GM12878 (cell line): ENCODE results near the gene TMEM132D. TPM values are rescaled to one million over a fixed set of nuclear protein-coding genes. Genes with fewer than 3 reads are reported as not detected.

Source experiments
- ATAC-seq: fragments of 200-7000 bp; cut with Tn5 transposase; 3 replicates; pipeline ENCODE4 v1.9.1; 2020; ENCODE audit warnings: mild to moderate bottlenecking, moderate library complexity
- BruUV-seq: library from RNA; stranded (reverse); fragments of 400-500 nt; replicated peaks from 2 replicates; lab custom pipeline; 2021; lab: Mats Ljungman, UMichigan
- CTCF ChIA-PET: fragments of 300-600 bp; sonication (Branson Sonifier 250); formaldehyde crosslinking; extraction: SDS; loops from one replicate; lab custom pipeline; 2021; ENCODE audit warnings: inconsistent platforms; lab: Yijun Ruan, JAX
- POLR2A ChIA-PET: fragments of 350-600 bp; formaldehyde crosslinking; extraction: SDS; loops from one replicate; lab custom pipeline; 2021; ENCODE audit warnings: inconsistent platforms; lab: Charles Lee
- RAD21 ChIA-PET: fragments of 300-600 bp; sonication (Branson Sonifier 250); formaldehyde crosslinking; loops from one replicate; lab custom pipeline; 2023; ENCODE audit warnings: antibody characterized with exemption; ENCODE audit not compliant: unreplicated experiment; lab: Charles Lee
- SMC1A ChIA-PET: fragments of 300-600 bp; sonication (Branson Sonifier 250); formaldehyde crosslinking; loops from one replicate; lab custom pipeline; 2023; ENCODE audit not compliant: unreplicated experiment, uncharacterized antibody; lab: Charles Lee
- DNase-seq: peaks from one replicate; pipeline ENCODE4 v3.0.0-alpha.2; 2011; ENCODE audit warnings: low read depth, low spot score
- FAIRE-seq: peaks from 3 replicates; lab custom pipeline; 2011; peaks lifted over from hg19 to GRCh38; lab: Jason Lieb, UNC
- H2AFZ ChIP-seq: 2 replicates; pipeline ENCODE4 v1.6.0; 2011; ENCODE audit warnings: low read depth, low read length, control low read depth; ENCODE audit not compliant: control insufficient read depth
- H3K27ac ChIP-seq: 2 replicates; pipeline ENCODE4 v1.5.1; 2011; ENCODE audit warnings: control low read depth; ENCODE audit not compliant: control insufficient read depth, insufficient read depth
- H3K27me3 ChIP-seq, 2 experiments: replicated peaks in 1 of 2; 2 replicates each; pipeline versions ENCODE4 v1.6.0 to v1.6.1; 2011; ENCODE audit warnings: low read length in 1 of 2; ENCODE audit not compliant: control insufficient read depth in 2 of 2, insufficient read depth in 2 of 2
- H3K36me3 ChIP-seq, 2 experiments: 2 replicates each; pipeline ENCODE4 v1.5.1; 2011; ENCODE audit warnings: low read length in 1 of 2; ENCODE audit not compliant: control insufficient read depth in 2 of 2, insufficient read depth in 2 of 2
- H3K4me1 ChIP-seq: 2 replicates; pipeline ENCODE4 v1.6.1; 2011; ENCODE audit warnings: mild to moderate bottlenecking, low read length, moderate library complexity, mixed read lengths; ENCODE audit not compliant: control insufficient read depth, insufficient read depth
- H3K4me2 ChIP-seq: 2 replicates; pipeline ENCODE4 v1.6.0; 2011; ENCODE audit warnings: control low read depth; ENCODE audit not compliant: control insufficient read depth, insufficient read depth
- H3K4me3 ChIP-seq: fragments of 200-600 bp; sonication (generic); 2 replicates; pipeline ENCODE4 v1.5.1; 2016
- H3K79me2 ChIP-seq: 2 replicates; pipeline ENCODE4 v1.6.0; 2011; ENCODE audit warnings: low read length; ENCODE audit not compliant: control insufficient read depth, insufficient read depth
- H3K9ac ChIP-seq: 2 replicates; pipeline ENCODE4 v1.8.0; 2011; ENCODE audit warnings: low read length, control low read depth, mixed read lengths; ENCODE audit not compliant: control insufficient read depth, insufficient read depth
- H3K9me3 ChIP-seq: replicated peaks from 3 replicates; pipeline ENCODE4 v1.5.1; 2011; ENCODE audit warnings: mild to moderate bottlenecking, low read length; ENCODE audit not compliant: control insufficient read depth, insufficient read depth
- H4K20me1 ChIP-seq: 2 replicates; pipeline ENCODE4 v1.6.0; 2011; ENCODE audit not compliant: control insufficient read depth, insufficient read depth
- ATF7 ChIP-seq: fragments of 450-650 bp; IDR thresholded peaks from 2 replicates; pipeline ENCODE4 v1.6.1; 2016; ENCODE audit warnings: low read depth, mild to moderate bottlenecking
- E2F4 ChIP-seq: IDR thresholded peaks from 2 replicates; pipeline ENCODE4 v1.6.1; 2012; ENCODE audit warnings: low read depth, low read length, improper control_type of control experiment
- NR2C2 ChIP-seq: IDR thresholded peaks from 2 replicates; pipeline ENCODE4 v1.6.1; 2011; ENCODE audit warnings: borderline replicate concordance, low read depth; ENCODE audit not compliant: control insufficient read depth, insufficient read length
- NRF1 ChIP-seq: conservative IDR thresholded peaks from 2 replicates; pipeline ENCODE4 v1.6.1; 2011; ENCODE audit warnings: mild to moderate bottlenecking, low read depth, low read length, improper control_type of control experiment
- PKNOX1 ChIP-seq: fragments of 450-650 bp; IDR thresholded peaks from 2 replicates; pipeline ENCODE4 v1.6.1; 2016; ENCODE audit warnings: mild to moderate bottlenecking
- SUPT20H ChIP-seq: IDR thresholded peaks from 2 replicates; pipeline ENCODE4 v1.6.1; 2011; ENCODE audit warnings: low read depth, mild to moderate bottlenecking, low read length, moderate library complexity, borderline replicate concordance; ENCODE audit not compliant: control insufficient read depth
- TCF12 ChIP-seq: IDR thresholded peaks from 2 replicates; pipeline ENCODE4 v1.6.1; 2011; ENCODE audit warnings: low read depth, mild to moderate bottlenecking, low read length
- WGBS: methylation state at CpG from one replicate; pipeline ENCODE4 v1.1.6; 2016; ENCODE audit warnings: low lambda C conversion rate; ENCODE audit not compliant: insufficient replicate concordance, insufficient coverage; ENCODE audit errors: missing lambda C conversion rate; 5-methylcytosine and 5-hydroxymethylcytosine counted together
- in situ Hi-C: fragments of 300-500 bp; cut with MboI; formaldehyde crosslinking; loops from 9 replicates; pipeline ENCODE4 v1.14.3; 2018; ENCODE audit warnings: mixed read lengths
- intact Hi-C: fragments of 100-400 bp; cut with micrococcal nuclease; formaldehyde crosslinking; loops from one replicate; pipeline ENCODE4 v1.14.2; 2022; ENCODE audit not compliant: unreplicated experiment
- polyA plus RNA-seq, 11 experiments: library from polyadenylated mRNA; depleted of rRNA in 4 of 11; unstranded in 6 of 11; stranded (reverse) in 5 of 11; fragments of >200 nt; fragmentation: Nextera tagmentation in 4 of 11; fragmentation: Illumina TruSeq in 1 of 11; extraction: Ambion mirVana in 4 of 11; extraction: Trizol in 1 of 11; gene quantifications; 1 replicate in 1 of 11; 2 replicates in 10 of 11; pipeline versions ENCODE4 v1.2.1 to v1.2.3, GENCODE V29; 2011 to 2016; ENCODE audit warnings: inconsistent platforms in 2 of 11, missing spikeins in 2 of 11, low read depth in 1 of 11
- total RNA-seq, 4 experiments: library from RNA; depleted of rRNA in 3 of 4; stranded (reverse); fragments of >200 nt in 3 of 4; fragmentation: Illumina TruSeq in 1 of 4; extraction: Trizol in 1 of 4; gene quantifications; 2 replicates each; pipeline versions ENCODE4 v1.2.1 to v1.2.3, GENCODE V29; 2013 to 2021

The TMEM132D gene
- total and polyA plus RNA-seq, 10 of the 15 experiments (the other 5 are each of a cell fraction or from before 2014, with no cell fraction given), result under 0.01 to 0.12 (median 0.02) TPM; not detected in 3

- WGBS, result 0% methylated on average over 4 of the region's 4 CpGs
- DNase-seq, result no peak
- FAIRE-seq, result no peak
- H3K27me3 ChIP-seq, result no peaks in the 10 kb centered on the region
- H3K36me3 ChIP-seq, result no peaks in the 10 kb centered on the region
- H3K4me1 ChIP-seq, result no peaks in the 10 kb centered on the region
- no peak overlapping the region for H3K9ac ChIP-seq
- ChIA-PET POLR2A (no interaction called here), RAD21 (no interaction called here), CTCF (no interaction called here), SMC1A (no interaction called here)
- no peak for ATAC-seq
- intact Hi-C loops, result no loop called here
- H3K27ac ChIP-seq, result no peak overlapping the region
- no peaks in the 10 kb centered on the region for H3K9me3 ChIP-seq
- BruUV-seq, result no TSS peak
- TF ChIP-seq SUPT20H, result no peak
- TF ChIP-seq NR2C2, result no peak
- no peak for TF ChIP-seq ATF7
- no peak for TF ChIP-seq TCF12
- TF ChIP-seq PKNOX1, result no peak
- TF ChIP-seq NRF1, result no peak
- no peak for TF ChIP-seq E2F4
- in situ Hi-C loops, result no loop called here
- H3K4me3 ChIP-seq, result no peak overlapping the region
- H3K79me2 ChIP-seq, result no peaks in the 10 kb centered on the region
- no peak overlapping the region for H2AFZ ChIP-seq
- H4K20me1 ChIP-seq, result no peaks in the 10 kb centered on the region
- H3K4me2 ChIP-seq, result no peak overlapping the region
Measured at GRCh38 chr12:129675496-129675895, 228.3 kb downstream of the TMEM132D start.
